ENCODE results near the gene IL17RD.

Gene IL17RD

DNA sequence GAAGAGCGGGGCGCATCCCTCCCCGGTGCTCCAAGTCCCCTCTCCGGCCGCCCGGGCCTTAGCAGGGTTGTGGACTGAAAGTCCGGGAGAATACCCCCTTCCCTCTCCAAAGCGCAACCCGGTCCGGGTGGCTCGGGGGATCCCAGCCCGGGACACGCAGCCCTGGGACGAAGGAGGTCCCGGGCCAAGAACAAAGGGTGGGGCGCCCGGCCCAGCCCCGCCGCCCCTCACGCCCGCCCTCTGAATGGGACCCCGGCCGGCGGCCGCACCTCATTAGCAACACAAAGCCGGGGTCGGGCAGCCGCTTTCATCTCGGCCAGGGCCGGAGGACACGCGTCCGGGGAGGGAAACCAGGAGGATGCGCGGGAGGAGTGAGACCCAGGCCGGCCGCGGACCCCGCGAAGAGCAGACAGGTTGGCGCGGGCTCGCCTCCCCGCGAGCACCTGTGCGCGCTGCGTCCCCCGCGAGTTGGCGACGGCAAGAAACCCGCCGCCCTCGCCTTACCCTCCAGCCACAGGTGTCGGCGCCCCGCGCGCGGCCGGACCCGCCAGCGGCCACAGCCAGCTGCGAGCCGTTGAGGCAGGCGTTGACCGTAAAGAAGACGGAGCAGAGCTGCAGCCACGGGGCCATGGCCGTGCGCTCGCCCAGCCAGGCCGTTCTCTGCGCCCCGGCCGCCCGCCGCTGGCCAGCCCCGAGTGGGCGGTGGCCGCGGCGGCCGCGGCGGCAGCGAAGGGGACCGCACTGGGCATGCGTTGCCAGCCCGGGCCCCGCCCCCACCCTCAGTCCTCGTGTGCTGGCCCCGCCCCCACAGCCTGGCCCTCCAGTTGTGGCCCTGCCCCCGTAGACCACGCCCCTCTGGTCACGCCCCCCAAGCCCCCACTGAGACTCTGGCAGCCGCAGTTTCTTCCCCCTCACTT, at the start of gene IL17RD:
TSS of gene IL17RD (minus strand) at position 697 of the 917 bp plus-strand sequence. CDS start at position 630, 67 bp downstream.
- DNase-seq (ENCODE audit: low read depth), result peak; percentile 70

DNA sequence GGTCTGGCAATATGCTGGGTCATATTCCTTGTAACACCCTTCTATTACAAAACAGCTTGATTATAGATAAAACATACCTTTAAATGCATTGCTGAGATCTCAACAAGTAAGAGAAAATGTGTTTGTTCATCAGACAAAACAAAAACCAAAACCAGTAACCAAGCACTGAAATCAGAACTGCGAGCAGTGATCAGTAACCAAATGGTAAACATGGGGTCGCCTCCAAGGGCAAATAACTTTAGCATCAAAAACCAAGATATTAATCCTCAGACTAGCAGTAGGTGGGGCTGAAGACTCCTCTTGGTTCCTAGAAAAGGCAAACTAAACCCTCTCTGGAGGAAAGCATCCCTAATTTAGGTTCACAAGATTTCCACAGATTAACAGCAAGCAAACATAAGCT, 41.3 kb upstream of the IL17RD start:
- no peak for DNase-seq (ENCODE audit: low read depth)

DNA sequence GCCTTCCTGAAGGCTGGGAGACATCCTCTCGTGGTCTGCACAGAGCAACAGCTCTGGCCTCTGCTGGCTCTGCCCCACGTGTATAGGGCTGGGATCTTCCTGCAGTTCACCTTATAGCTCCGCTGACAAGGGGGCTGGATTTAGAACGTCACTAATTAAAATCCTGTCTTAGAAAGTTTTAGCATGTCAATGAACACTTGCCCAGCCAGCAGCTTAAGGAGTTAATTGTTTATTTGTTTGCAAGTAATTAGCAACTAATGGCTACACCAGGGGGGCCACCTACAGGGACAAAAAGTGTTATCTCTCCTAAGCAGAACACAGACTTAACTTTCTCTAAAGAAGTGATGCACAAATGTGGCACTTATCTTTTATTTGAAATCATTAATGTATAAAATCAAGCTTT, 34.7 kb upstream of the IL17RD start, which contains the start of gene HESX1:
TSS of gene HESX1 (minus strand) at position 84 of the 403 bp plus-strand sequence. CDS start at position 24, 60 bp downstream.
- no peak for DNase-seq (ENCODE audit: low read depth)

DNA sequence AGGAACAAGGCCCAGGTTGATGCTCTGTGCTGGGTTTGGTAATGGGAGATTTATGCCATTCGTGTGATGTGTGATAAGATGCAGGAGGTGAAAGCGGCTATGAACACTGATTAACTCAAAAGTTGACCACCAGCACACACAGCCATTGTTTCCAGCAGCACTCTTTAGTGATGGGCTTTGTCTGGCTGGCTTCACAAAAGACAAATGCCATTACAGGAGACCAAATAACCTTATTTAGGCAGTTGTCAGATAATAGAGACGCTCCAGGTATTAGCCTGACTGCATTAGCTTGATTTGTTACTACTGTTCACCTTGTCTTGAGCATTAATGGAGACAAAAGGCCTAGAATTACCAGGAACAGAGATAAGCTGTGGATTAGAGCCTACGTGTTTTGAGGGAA, 29.5 kb upstream of the IL17RD start:
- DNase-seq (ENCODE audit: low read depth), result no peak

DNA sequence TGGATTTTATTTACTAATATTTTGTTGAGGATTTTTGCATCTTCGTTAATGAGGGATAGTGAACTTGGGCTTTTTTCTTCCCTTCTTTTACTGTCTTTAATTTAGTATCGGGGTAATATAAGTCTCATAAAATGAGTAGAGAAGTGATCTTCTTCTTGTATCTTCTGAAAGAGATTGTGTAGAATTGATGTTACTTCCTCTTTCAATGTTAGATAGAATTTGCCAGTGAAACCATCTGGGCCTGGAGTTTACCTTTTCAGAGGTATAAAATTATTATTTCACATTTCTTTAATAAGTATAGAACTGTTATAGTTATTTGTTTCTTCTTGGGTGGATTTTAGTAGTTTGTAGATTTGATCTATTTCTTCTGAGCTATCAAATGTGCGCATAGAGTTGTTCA, 26.9 kb upstream of the IL17RD start:
- no peak for DNase-seq (ENCODE audit: low read depth)

DNA sequence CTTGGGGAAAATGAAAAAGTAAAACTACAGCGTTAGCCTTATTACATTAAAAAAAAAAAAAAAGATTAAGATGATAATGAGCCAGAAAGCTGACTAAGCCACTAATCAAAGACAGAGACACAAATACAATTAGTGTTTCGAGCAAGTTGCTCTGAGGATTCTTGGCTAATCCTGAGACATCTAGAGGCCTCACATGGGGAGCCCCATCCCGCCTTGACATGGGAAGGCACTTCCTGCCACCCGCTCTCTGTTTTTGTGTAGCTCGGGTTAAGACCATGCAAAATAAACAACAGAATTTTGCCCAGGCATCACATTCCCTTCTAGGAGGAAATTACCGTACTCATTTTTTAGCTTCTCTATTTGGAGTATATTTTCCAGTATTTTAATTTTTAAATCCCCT, 19.4 kb upstream of the IL17RD start:
- no peak for DNase-seq (ENCODE audit: low read depth)

DNA sequence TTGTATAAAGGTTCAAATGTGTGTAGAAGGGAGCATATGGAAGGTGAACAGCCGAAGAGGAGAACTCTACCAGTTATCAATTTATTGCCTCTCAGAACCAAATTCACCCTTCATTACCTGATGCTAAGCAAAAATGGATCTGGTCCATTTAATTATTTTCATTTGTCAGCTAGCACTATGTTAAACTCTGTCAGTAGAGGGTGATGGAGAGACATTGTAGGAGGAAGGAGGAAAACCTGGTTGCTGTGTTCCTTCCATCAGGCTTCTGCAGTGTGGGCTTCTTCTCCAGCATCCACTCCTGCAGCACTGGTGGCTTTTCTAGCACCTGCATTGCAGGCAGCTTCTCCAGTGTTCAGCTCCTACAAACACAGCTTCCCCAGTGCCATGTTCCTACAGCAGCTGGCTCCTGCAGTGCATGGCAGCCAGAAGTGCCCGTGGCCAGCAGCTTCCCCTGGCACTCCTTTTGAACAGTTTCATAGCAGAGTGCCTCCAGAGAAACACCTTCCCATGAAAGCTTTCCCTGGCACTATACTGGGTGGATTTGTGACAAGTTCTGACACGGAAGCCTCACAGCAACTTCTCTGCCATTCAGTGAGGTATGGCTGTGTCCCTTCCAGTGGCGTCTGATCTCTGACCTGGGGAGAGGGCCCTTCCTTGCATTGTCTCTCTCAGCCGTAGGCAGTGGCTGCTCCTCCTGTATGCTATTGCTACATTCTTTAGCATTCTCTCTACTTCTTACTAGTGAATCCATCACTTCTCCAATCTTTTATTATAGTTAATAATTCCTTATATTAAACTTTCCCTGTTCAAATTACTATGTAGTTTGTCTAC, 14.6 kb upstream of the IL17RD start:
- DNase-seq (ENCODE audit: low read depth), result peak; percentile 53

DNA sequence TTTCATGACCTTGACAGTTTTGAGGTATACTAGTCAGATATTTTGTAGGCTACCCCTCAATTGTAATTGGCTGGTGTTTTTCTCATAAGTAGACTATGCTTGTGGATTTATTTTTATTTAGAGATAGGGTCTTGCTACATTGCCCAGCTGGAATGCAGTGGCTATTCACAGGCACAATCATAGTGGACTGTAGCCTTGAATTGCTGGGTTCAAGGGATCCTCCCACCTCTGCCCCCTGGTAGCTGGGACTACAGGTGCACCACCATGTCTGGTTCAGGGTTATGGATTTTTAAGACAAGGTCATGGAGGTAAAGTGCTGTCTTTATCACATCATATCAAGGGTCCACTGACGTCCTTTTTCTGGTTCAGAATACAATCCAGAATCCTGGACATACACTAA, 10.9 kb upstream of the IL17RD start:
- DNase-seq (ENCODE audit: low read depth), result no peak

DNA sequence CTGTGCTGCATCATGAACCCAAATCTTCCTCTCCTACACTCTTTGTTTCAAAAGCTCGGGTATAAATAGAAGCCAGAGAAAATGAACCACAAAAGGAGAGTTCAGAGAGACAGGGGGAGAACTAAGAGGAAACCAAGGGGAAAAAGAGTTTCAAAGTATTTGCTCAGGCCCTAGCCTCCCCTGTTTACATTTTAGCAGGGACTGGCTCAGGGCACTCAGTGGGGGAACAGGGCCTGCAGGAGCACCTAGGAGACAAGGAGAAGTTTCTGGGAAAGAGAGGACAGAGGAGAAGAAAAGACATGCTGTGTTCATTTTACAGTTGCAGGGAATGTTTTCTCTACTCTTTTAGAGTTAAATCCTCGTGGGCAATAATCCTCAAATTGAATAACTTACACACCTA, 8.5 kb upstream of the IL17RD start:
- no peak for DNase-seq (ENCODE audit: low read depth)

DNA sequence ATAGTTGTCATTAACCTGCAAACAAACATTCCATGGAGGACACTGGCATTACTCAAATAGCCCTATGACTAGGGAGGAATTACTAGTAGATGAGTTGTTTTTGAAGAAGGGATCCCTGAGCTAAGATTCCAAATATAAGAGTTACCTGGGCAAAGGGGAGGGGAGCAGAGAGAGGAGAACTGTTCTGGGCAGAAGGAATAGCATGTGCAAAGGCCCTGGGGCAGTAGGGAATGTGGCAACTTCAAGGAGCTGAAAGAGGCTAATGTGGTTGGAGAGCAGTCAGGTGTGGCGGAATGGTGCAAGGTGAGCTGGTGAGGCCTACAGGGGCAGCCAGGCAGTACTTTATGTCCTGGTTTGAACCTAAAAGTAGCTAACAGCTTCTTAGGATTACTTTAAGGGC, 5.8 kb upstream of the IL17RD start:
- DNase-seq (ENCODE audit: low read depth), result no peak

DNA sequence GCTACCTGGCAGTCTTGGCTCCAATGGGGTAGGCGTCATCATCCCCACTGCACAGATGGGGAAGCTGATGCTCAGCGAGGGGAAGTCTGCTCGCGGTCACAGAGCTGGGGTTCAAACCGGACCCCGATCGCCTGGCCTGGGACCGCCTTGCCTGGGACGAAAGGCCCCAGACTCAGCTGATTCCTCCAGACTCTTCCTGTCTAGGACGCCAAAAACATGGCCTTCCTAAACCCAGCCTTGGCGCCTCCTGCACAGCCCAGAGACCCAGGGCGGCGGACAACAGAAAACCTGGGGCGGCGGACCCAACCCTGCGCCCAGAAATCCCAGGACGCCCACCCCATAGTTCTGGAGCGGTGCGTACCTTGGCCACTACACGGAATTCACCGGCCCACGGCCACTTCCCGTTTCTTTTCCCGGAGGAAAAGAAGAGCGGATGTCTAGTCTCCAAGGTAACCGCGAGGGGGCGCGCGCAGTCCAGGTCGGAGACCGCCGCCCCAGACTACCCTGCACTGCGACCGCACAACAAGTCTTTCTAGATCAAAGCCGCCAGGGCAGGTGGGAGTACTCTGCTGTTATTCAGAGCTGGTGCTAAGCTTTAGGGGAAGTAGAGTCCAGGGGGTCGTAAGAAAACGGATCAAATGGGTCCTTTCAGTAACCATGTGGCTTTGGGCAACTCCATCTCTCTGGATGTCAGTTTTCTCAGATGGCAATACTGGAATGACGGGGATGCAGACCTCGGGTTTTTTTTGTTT, 4.9 kb upstream of the IL17RD start:
- DNase-seq (ENCODE audit: low read depth), result peak; percentile 56

DNA sequence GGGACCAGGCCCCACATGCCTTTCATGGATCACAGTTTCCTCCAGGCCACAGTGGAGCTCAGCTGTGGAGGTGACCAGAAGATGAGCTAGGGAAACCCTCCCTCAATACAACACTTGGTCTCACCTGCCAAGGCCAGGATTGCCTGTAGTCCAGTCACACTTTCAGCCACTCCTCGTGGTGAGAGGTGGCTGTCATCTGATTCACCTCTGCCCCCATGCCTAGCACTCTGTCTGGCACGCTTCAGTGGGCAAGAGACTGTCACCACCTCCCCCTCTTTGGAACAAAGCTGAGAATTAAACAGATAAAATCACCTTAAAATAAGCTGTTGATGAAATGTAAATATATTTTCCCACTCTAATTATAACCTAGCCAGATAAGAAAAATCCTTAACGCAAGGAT, 4.0 kb upstream of the IL17RD start:
- no peak for DNase-seq (ENCODE audit: low read depth)

DNA sequence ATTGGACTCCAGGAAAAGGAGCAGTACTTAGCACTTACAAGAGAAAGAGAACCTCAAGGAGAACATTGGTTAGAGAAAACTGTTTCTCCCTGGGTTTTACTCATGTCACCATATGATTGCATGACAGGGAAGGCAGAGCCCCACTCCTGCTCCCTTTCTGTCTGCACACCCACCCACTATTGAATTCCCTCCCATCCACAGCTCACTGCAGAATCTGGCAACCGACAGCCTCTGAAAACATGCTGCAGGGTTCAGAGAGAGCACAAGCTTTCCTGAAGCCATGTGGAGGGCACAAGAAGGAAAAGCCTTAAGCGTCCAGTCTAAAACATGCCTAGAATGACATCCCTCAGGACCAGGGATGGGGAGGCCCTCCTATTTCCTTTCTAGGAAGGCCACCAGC, 3.0 kb upstream of the IL17RD start:
- no peak for DNase-seq (ENCODE audit: low read depth)

DNA sequence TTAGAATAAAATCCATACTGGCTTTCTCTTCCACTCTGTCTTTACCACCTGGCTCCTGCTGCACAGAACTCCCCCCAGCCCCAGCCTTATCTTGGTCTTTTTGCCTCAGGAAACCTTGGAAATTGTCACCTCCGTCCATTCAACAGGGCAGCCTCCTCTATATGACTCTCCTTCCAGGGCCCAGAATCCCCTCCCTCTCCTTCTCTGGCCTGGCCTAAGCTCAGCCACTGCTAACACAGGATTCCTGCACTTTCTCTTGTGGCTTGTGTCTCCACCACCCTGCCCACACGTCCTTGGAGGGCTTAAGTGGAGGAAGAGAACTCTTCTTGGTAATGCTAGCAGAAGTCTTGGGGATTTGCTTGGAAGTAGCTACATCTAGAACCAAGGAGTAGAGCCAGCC, 1.5 kb upstream of the IL17RD start:
- DNase-seq (ENCODE audit: low read depth), result no peak

DNA sequence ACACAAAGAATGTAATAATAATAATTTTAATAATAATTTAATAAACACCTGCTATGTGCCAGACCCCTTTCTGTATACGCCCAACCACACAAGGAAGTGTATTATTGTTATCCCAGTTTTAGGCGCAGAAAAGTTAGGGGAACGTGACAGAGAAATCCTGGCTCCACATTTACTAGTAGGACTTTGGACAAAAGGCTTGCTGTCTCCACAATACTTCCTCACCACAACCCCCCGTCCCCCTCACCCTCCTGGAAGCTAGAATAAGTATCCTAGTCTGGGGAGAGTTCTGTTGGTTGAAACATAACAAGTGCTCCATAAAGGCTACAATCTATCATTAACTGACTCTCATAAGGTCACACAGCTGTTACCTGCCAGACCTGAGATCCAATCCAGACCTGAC, 488 bp upstream of the IL17RD start:
- DNase-seq (ENCODE audit: low read depth), result no peak

DNA sequence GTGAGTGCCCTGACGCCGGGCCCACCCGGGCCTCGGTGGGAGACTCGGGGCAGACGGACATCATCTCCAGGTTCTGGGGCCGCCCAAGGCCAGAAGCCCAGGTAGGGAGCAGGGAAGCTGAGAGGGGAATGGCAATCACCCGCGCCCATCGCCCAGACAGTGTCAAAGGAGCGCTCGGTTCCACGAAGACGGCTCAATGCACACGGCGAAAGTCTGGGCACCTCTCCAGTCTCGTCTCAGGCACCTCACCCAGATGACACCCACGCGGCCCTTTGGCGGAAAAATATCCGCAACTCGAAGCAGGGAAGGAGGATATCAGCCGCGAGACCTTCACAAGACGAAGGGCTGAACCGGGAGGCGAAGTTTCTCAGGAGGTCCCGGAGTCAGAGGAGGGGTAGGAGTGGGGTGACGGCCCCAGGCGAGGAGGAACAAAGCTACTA, 916 bp downstream of the IL17RD start:
- peak; percentile 30 for DNase-seq (ENCODE audit: low read depth)

DNA sequence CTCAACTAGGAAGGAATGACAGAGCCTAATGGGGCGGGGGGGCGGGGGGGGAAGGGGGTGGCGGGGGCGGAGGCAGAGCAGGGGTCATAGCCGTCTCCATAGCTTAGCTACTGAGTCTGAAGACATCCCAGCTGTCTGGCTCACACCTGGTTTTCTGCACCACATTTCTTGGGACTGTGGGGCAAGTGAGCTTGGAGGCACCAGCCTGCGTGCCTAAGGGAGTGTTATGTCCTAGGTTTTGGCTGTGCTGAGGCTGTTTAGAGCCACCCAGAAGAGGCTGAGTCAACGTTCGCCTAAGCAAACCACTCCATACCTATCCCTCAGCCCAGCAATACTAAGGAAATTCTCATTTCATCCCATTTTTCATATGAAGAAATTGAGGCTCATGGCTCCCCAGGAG, 1.4 kb downstream of the IL17RD start:
- no peak for DNase-seq (ENCODE audit: low read depth)

DNA sequence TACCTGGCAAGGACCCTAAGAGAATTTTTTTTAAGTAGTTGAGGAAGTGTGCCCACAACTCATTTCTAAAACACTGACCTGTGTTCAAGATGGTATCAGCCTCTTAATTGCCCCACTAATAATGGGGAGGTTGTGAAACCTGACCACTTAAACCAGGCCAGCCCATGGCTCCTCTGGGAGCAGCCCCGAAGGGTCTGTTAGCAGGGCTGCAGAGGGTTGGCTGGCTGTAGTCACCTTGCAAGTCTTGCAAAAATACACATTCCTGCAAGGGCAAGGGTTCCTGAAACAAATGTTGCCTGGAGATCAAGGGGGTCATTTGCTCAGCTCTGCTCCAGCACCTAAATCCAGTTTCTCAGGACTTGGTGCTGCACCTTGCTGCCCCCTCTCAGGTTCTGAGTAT, 3.2 kb downstream of the IL17RD start:
- DNase-seq (ENCODE audit: low read depth), result no peak

DNA sequence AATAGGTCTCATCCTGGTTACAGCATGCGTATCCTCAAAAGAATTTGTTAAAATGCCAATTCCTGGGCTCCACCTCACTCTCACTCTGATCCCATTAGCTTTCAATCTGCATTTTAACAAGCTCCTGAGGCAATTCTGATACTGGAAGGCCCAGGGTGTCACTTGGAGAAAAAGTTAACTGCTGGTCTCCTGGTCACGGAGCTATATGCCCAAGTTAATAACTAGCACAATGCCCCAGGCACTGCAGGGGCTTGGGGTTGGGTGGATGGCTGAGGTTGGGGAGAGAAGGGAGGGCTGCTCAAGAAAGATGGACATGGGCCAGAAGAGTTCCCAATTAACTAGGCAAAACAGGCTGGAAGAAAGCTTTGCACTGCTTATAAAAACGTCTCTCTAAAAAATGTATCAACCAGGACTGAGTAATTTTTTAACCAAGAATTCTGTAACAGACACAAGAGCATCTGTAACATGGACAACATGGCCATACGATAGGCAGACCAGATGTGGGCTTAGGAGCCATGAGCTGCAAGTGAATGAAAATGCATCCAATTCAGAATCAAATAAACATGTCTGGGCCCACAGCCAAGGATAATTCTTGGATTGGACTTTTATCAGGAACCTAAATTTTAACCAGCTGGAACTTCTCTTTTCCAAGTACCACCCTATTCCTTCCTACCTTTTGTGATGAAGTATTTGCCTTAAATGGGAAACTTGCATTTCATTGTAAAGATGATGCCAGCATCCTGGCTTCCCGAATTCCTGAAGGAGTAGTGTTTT, 4.2 kb downstream of the IL17RD start:
- no peak for DNase-seq (ENCODE audit: low read depth)

DNA sequence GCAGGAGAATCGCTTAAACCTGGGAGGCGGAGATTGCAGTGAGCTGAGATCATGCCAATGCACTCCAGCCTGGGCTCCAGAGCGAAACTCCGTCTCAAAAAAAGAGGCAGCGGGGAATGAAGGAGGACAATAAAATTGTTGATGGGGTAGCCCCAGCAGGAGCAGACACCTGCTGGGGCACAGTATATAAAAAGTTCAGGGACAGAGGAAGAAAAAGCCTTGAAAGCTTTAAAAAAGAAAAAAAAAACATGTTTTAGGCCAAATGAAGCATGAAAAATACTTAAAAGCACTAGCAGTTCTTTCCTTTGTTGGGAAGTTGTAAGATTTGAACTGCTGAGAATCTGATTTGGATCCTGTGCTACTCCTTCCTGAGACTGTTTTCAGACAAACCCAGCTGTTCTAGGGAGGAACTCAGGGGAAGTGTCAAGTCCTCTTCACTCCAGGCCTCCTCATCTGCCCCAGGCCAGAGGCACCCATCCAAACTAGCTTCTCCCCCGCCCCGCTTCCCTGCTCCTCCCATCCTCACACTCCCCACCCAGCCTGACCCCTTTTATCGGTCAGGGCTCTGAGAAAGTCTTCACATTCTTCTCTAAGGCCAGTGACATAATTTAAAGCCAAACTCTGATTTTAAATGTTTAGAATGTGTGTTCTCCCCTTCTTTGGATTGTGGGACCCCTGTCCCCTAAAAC, 4.9 kb downstream of the IL17RD start:
- no peak for DNase-seq (ENCODE audit: low read depth)

Measured in iris pigment epithelial cell (primary cell).